Endodermal cell (in vitro differentiated cells): ENCODE data around the gene ZNF74. TPM values are rescaled to one million over a fixed set of nuclear protein-coding genes. Genes with fewer than 3 reads are reported as not detected.
A peak's percentile ranks its signal among the peaks of the same experiment; 100 is the strongest.

Experiments used
- DNase-seq: peaks from one replicate; pipeline ENCODE4 v3.0.0-alpha.2; 2017
- H3K27ac ChIP-seq: 2 replicates; pipeline ENCODE4 v1.5.1; 2013; ENCODE audit warnings: mild to moderate bottlenecking, low read depth, low read length, moderate library complexity
- H3K27me3 ChIP-seq: 2 replicates; pipeline ENCODE4 v1.6.1; 2013; ENCODE audit warnings: mild to moderate bottlenecking, low read length, moderate library complexity; ENCODE audit not compliant: insufficient read depth, control insufficient read depth, poor library complexity, severe bottlenecking
- H3K36me3 ChIP-seq: 2 replicates; pipeline ENCODE4 v1.7.0; 2013; ENCODE audit warnings: mild to moderate bottlenecking, low read length, moderate library complexity; ENCODE audit not compliant: control insufficient read depth, insufficient read depth
- H3K4me1 ChIP-seq: one replicate; pipeline ENCODE4 v1.7.0; 2013; ENCODE audit warnings: low read length; ENCODE audit not compliant: control insufficient read depth, insufficient read depth
- H3K4me3 ChIP-seq: 2 replicates; pipeline ENCODE4 v1.5.1; 2013; ENCODE audit warnings: mild to moderate bottlenecking, low read length, moderate library complexity
- H3K9ac ChIP-seq: 2 replicates; pipeline ENCODE4 v1.6.1; 2013; ENCODE audit warnings: mild to moderate bottlenecking, low read length, moderate library complexity; ENCODE audit not compliant: poor library complexity, severe bottlenecking; ENCODE audit errors: extremely low read depth
- H3K9me3 ChIP-seq: 2 replicates; pipeline ENCODE4 v1.6.1; 2013; ENCODE audit warnings: mild to moderate bottlenecking, low read length, moderate library complexity; ENCODE audit not compliant: control insufficient read depth
- H3K27ac Mint-ChIP-seq: 2 replicates; pipeline ENCODE4 v1.8.0; 2020; ENCODE audit warnings: mixed read lengths
- H3K27me3 Mint-ChIP-seq: 2 replicates; pipeline ENCODE4 v1.8.0; 2021; ENCODE audit warnings: mild to moderate bottlenecking, mixed read lengths; ENCODE audit not compliant: insufficient read depth
- H3K36me3 Mint-ChIP-seq: 2 replicates; pipeline ENCODE4 v1.8.0; 2020; ENCODE audit warnings: low read depth, mixed read lengths
- H3K4me1 Mint-ChIP-seq: 2 replicates; pipeline ENCODE4 v1.8.0; 2020; ENCODE audit warnings: mixed read lengths
- H3K4me3 Mint-ChIP-seq: 2 replicates; pipeline ENCODE4 v1.8.0; 2020; ENCODE audit warnings: mild to moderate bottlenecking, moderate library complexity, mixed read lengths
- H3K9me3 Mint-ChIP-seq: 2 replicates; pipeline ENCODE4 v1.8.0; 2020; ENCODE audit warnings: mild to moderate bottlenecking, mixed read lengths
- CTCF ChIP-seq: fragments of 200-600 bp; sonication (generic); conservative IDR thresholded peaks from 2 replicates; pipeline ENCODE4 v1.5.0; 2021; ENCODE audit warnings: antibody characterized with exemption, mild to moderate bottlenecking
- WGBS, 2 experiments: methylation state at CpG; one replicate each; pipeline versions ENCODE4 v1.1.5 to v1.1.7; 2013; ENCODE audit warnings: missing lambda C conversion rate in 2 of 2, mixed read lengths in 1 of 2; ENCODE audit not compliant: insufficient coverage in 1 of 2, insufficient read length in 1 of 2; 5-methylcytosine and 5-hydroxymethylcytosine counted together
- total RNA-seq, 2 donors: library from RNA; stranded (reverse); fragmentation: NEBNext Ultra II Directional in 1 of 2; extraction: Animal tissue kit (Norgen Biotek cat#: 25700) in 1 of 2; gene quantifications; 2 replicates in 1 of 2; 3 replicates in 1 of 2; pipeline ENCODE4 v1.2.1, GENCODE V29; 2021

The ZNF74 gene
- total RNA-seq, 2 donors from 2014 or later = 36.9 to 41.7 TPM

- Histone ChIP-seq H3K27me3 (no peaks in the 10 kb centered on the region), H3K4me3 (no peak overlapping the region), H3K9ac (peak overlapping the region; percentile 52), H3K4me1 (no peaks in the 10 kb centered on the region), H3K36me3 (peaks cover 8% of the 10 kb centered on the region), H3K27ac (peak overlapping the region; percentile 65), H3K9me3 (no peaks in the 10 kb centered on the region)
- DNase-seq = peak; percentile 92
- H3K9me3 Mint-ChIP-seq = no peaks in the 10 kb centered on the region
- H3K27ac Mint-ChIP-seq = peak overlapping the region; percentile 87
- peaks cover 2% of the 10 kb centered on the region for H3K27me3 Mint-ChIP-seq
- H3K4me3 Mint-ChIP-seq = no peak overlapping the region
- peak; percentile 93 for TF ChIP-seq CTCF
- peaks cover 8% of the 10 kb centered on the region for H3K4me1 Mint-ChIP-seq
- H3K36me3 Mint-ChIP-seq = peaks cover 15% of the 10 kb centered on the region
- 14 to 16% methylated on average over 4 to 6 of the region's 6 CpGs for WGBS, 2 experiments
Observed at GRCh38 chr22:20456064-20456721, 62.2 kb downstream of the ZNF74 start.

GRCh38 chr22:20456722-20457076 is 62.7 kb downstream of the ZNF74 start:
- DNase-seq = no peak
- Mint-ChIP-seq H3K27ac (peak overlapping the region; percentile 87), H3K4me1 (peaks cover 8% of the 10 kb centered on the region), H3K9me3 (no peaks in the 10 kb centered on the region), H3K36me3 (peaks cover 15% of the 10 kb centered on the region), H3K27me3 (peaks cover 2% of the 10 kb centered on the region), H3K4me3 (no peak overlapping the region)
- no peaks in the 10 kb centered on the region for H3K4me1 ChIP-seq
- peak overlapping the region; percentile 65 for H3K27ac ChIP-seq
- no peaks in the 10 kb centered on the region for H3K27me3 ChIP-seq
- 91 to 94% methylated on average over 3 of the region's 3 CpGs for WGBS, 2 experiments
- no peak overlapping the region for H3K4me3 ChIP-seq
- no peaks in the 10 kb centered on the region for H3K9me3 ChIP-seq
- peaks cover 8% of the 10 kb centered on the region for H3K36me3 ChIP-seq
- no peak for TF ChIP-seq CTCF
- peak overlapping the region; percentile 52 for H3K9ac ChIP-seq

GRCh38 chr22:20457506-20458240 is 63.7 kb downstream of the ZNF74 start:
- peaks cover 8% of the 10 kb centered on the region for H3K4me1 Mint-ChIP-seq
- TF ChIP-seq CTCF = no peak
- H3K27me3 ChIP-seq = no peaks in the 10 kb centered on the region
- H3K9me3 ChIP-seq = no peaks in the 10 kb centered on the region
- H3K9ac ChIP-seq = no peak overlapping the region
- 91 to 98% methylated on average over 13 to 15 of the region's 15 CpGs for WGBS, 2 experiments
- H3K4me3 ChIP-seq = no peak overlapping the region
- no peak overlapping the region for H3K27ac ChIP-seq
- peaks cover 2% of the 10 kb centered on the region for H3K27me3 Mint-ChIP-seq
- H3K9me3 Mint-ChIP-seq = no peaks in the 10 kb centered on the region
- H3K27ac Mint-ChIP-seq = no peak overlapping the region
- H3K36me3 Mint-ChIP-seq = peaks cover 15% of the 10 kb centered on the region
- no peak for DNase-seq
- H3K4me3 Mint-ChIP-seq = no peak overlapping the region
- H3K36me3 ChIP-seq = peaks cover 11% of the 10 kb centered on the region
- H3K4me1 ChIP-seq = no peaks in the 10 kb centered on the region

Other genes starting within 250 kb of the ZNF74 start
- not detected for gene CCDC188, start 243.1 kb upstream of the ZNF74 start, total RNA-seq
- gene RTN4R, start 125.8 kb upstream of the ZNF74 start, total RNA-seq = 10 to 100 TPM; 12.8 to 17.7 TPM
- 10 to 100 TPM; 51.3 to 53.7 TPM for gene DGCR6L, start 74.1 kb upstream of the ZNF74 start, total RNA-seq
- gene SCARF2, start 43.7 kb downstream of the ZNF74 start, total RNA-seq = 10 to 100 TPM; 19.8 to 20.3 TPM
- 10 to 100 TPM; 26.5 to 32.8 TPM for gene KLHL22, start 101.6 kb downstream of the ZNF74 start, total RNA-seq
- gene MED15, start 113.5 kb downstream of the ZNF74 start, total RNA-seq = 10 to 100 TPM; 61.4 to 62.7 TPM